ENCODE data around the gene CAMKK1.

CAMKK1 gene

GRCh38 chr17:3935140-3935542 lies 42.3 kb upstream of the CAMKK1 start:
- no peak overlapping the region for H2AFZ ChIP-seq (ENCODE audit: low read depth)
- no peaks in the 10 kb centered on the region for H3K27me3 ChIP-seq (ENCODE audit: insufficient read depth, low read depth)
- H3K9ac ChIP-seq: no peak overlapping the region
- no peak overlapping the region for H3K4me2 ChIP-seq
- no peaks in the 10 kb centered on the region for H3K79me2 ChIP-seq (ENCODE audit: insufficient read depth, low read depth)
- H4K20me1 ChIP-seq (ENCODE audit: insufficient read depth): no peaks in the 10 kb centered on the region
- no peak overlapping the region for H3K27ac ChIP-seq
- H3K4me3 ChIP-seq (IDR thresholded peaks at IDR 0.05; ENCODE audit: insufficient read depth, low read depth, low read length): no peak overlapping the region
- no peaks in the 10 kb centered on the region for H3K36me3 ChIP-seq (ENCODE audit: insufficient read depth)
- no peak for TF ChIP-seq CTCF (conservative IDR thresholded peaks at IDR 0.05; ENCODE audit: low read depth, low read length)
- no peaks in the 10 kb centered on the region for H3K4me1 ChIP-seq (ENCODE audit: low read depth, poor library complexity, severe bottlenecking)

GRCh38 chr17:3929764-3930163 lies 36.9 kb upstream of the CAMKK1 start:
- no peaks in the 10 kb centered on the region for H3K79me2 ChIP-seq (ENCODE audit: insufficient read depth, low read depth)
- no peak overlapping the region for H3K4me3 ChIP-seq (IDR thresholded peaks at IDR 0.05; ENCODE audit: insufficient read depth, low read depth, low read length)
- no peak overlapping the region for H3K9ac ChIP-seq
- no peaks in the 10 kb centered on the region for H3K27me3 ChIP-seq (ENCODE audit: insufficient read depth, low read depth)
- no peak overlapping the region for H3K27ac ChIP-seq
- H2AFZ ChIP-seq (ENCODE audit: low read depth): no peak overlapping the region
- no peaks in the 10 kb centered on the region for H3K4me1 ChIP-seq (ENCODE audit: low read depth, poor library complexity, severe bottlenecking)
- H3K36me3 ChIP-seq (ENCODE audit: insufficient read depth): no peaks in the 10 kb centered on the region
- H3K4me2 ChIP-seq: no peak overlapping the region
- no peak for TF ChIP-seq CTCF (conservative IDR thresholded peaks at IDR 0.05; ENCODE audit: low read depth, low read length)
- H4K20me1 ChIP-seq (ENCODE audit: insufficient read depth): no peaks in the 10 kb centered on the region

GRCh38 chr17:3929181-3929580 lies 36.3 kb upstream of the CAMKK1 start:
- Histone ChIP-seq H3K4me1 (ENCODE audit: low read depth, poor library complexity, severe bottlenecking) (no peaks in the 10 kb centered on the region), H3K4me3 (IDR thresholded peaks at IDR 0.05; ENCODE audit: insufficient read depth, low read depth, low read length) (no peak overlapping the region), H3K27me3 (ENCODE audit: insufficient read depth, low read depth) (no peaks in the 10 kb centered on the region), H3K36me3 (ENCODE audit: insufficient read depth) (no peaks in the 10 kb centered on the region), H4K20me1 (ENCODE audit: insufficient read depth) (no peaks in the 10 kb centered on the region), H3K4me2 (no peak overlapping the region), H3K79me2 (ENCODE audit: insufficient read depth, low read depth) (no peaks in the 10 kb centered on the region), H2AFZ (ENCODE audit: low read depth) (no peak overlapping the region), H3K9ac (no peak overlapping the region), H3K27ac (no peak overlapping the region)
- TF ChIP-seq CTCF (conservative IDR thresholded peaks at IDR 0.05; ENCODE audit: low read depth, low read length): no peak

- Histone ChIP-seq H3K79me2 (ENCODE audit: insufficient read depth, low read depth) (no peaks in the 10 kb centered on the region), H3K36me3 (ENCODE audit: insufficient read depth) (no peaks in the 10 kb centered on the region), H3K27me3 (ENCODE audit: insufficient read depth, low read depth) (no peaks in the 10 kb centered on the region), H4K20me1 (ENCODE audit: insufficient read depth) (no peaks in the 10 kb centered on the region), H3K4me1 (ENCODE audit: low read depth, poor library complexity, severe bottlenecking) (no peaks in the 10 kb centered on the region), H3K4me3 (IDR thresholded peaks at IDR 0.05; ENCODE audit: insufficient read depth, low read depth, low read length) (no peak overlapping the region), H3K4me2 (no peak overlapping the region), H3K27ac (no peak overlapping the region), H3K9ac (no peak overlapping the region), H2AFZ (ENCODE audit: low read depth) (no peak overlapping the region)
- TF ChIP-seq CTCF (conservative IDR thresholded peaks at IDR 0.05; ENCODE audit: low read depth, low read length): no peak
These were observed 35.6 kb upstream of the CAMKK1 start for GRCh38 chr17:3928406-3928805.

All from KMS-11 (cell line).